Upper lobe of left lung (tissue), 6 donors: Measurements from ENCODE around the gene CALML6. TPM values are rescaled to one million over a fixed set of nuclear protein-coding genes. Genes with fewer than 3 reads are reported as not detected.

ENCODE experiments used
- ATAC-seq, 2 donors: fragments of 200-7000 bp; cut with Tn5 transposase; one replicate each; pipeline ENCODE4 v1.9.1; 2022; ENCODE audit warnings: mild to moderate bottlenecking in 2 of 2, moderate library complexity in 2 of 2; ENCODE audit not compliant: low FRiP score in 2 of 2
- DNase-seq, 2 donors: peaks; one replicate each; pipeline ENCODE4 v3.0.0-alpha.2; 2019 to 2020
- H3K27ac ChIP-seq, 4 donors: fragments of 200-600 bp; sonication (generic); one replicate each; pipeline ENCODE4 v1.5.1; 2016 to 2019
- H3K27me3 ChIP-seq, 4 donors: fragments of 200-600 bp; sonication (generic); one replicate each; pipeline ENCODE4 v1.5.1; 2017 to 2019
- H3K36me3 ChIP-seq, 4 donors: fragments of 200-600 bp; sonication (generic); one replicate each; pipeline ENCODE4 v1.5.1; 2016 to 2019
- H3K4me1 ChIP-seq, 4 donors: fragments of 200-600 bp; sonication (generic); one replicate each; pipeline ENCODE4 v1.5.1; 2018 to 2019
- H3K4me3 ChIP-seq, 4 donors: fragments of 200-600 bp; sonication (generic); one replicate each; pipeline ENCODE4 v1.5.1; 2017 to 2019; ENCODE audit warnings: mild to moderate bottlenecking in 2 of 4, moderate library complexity in 1 of 4
- H3K9me3 ChIP-seq, 4 donors: fragments of 200-600 bp; sonication (generic); one replicate each; pipeline ENCODE4 v1.5.1; 2018 to 2019
- EP300 ChIP-seq, 4 donors: sonication (generic); formaldehyde crosslinking; IDR thresholded peaks; one replicate each; pipeline ENCODE4 v1.5.1; 2017; ENCODE audit warnings: antibody characterized with exemption in 4 of 4, control low read depth in 2 of 4
- POLR2A ChIP-seq, 4 donors: fragments of 450-650 bp; IDR thresholded peaks; one replicate each; pipeline ENCODE4 v1.5.1; 2016 to 2017; ENCODE audit warnings: antibody characterized with exemption in 4 of 4, mild to moderate bottlenecking in 2 of 4
- POLR2AphosphoS5 ChIP-seq, 2 donors: sonication (generic); formaldehyde crosslinking; IDR thresholded peaks; one replicate each; pipeline ENCODE4 v1.5.1; 2017; ENCODE audit warnings: antibody characterized with exemption in 2 of 2
- WGBS, 2 donors: methylation state at CpG; one replicate each; pipeline ENCODE4 v1.1.5; 2017 to 2018; 5-methylcytosine and 5-hydroxymethylcytosine counted together
- total RNA-seq, 6 donors: library from RNA; depleted of rRNA in 4 of 6; stranded (reverse); fragments of >200 nt in 4 of 6; gene quantifications; one replicate each; pipeline versions ENCODE4 v1.1.0 to v1.2.1, GENCODE V29; 2016 to 2021
- TF ChIP-seq, protein P1 (sequence below), 6 experiments: fragments of 450-650 bp in 4 of 6; fragments of 200-600 bp in 2 of 6; sonication (generic) in 2 of 6; IDR thresholded peaks; one replicate each; pipeline ENCODE4 v1.5.1; 2016 to 2019; ENCODE audit warnings: antibody characterized with exemption in 6 of 6
- donor health status: DM: no; HTN: no; CAD: no; lungs with moderate emphysema.
- donor health status: DM: no; HTN: yes; CAD: no; lungs with severe emphysema.

The CALML6 gene
- total RNA-seq, 6 donors from 2014 or later = 0.37 to 0.57 (median 0.39) TPM; not detected in 3

DNA sequence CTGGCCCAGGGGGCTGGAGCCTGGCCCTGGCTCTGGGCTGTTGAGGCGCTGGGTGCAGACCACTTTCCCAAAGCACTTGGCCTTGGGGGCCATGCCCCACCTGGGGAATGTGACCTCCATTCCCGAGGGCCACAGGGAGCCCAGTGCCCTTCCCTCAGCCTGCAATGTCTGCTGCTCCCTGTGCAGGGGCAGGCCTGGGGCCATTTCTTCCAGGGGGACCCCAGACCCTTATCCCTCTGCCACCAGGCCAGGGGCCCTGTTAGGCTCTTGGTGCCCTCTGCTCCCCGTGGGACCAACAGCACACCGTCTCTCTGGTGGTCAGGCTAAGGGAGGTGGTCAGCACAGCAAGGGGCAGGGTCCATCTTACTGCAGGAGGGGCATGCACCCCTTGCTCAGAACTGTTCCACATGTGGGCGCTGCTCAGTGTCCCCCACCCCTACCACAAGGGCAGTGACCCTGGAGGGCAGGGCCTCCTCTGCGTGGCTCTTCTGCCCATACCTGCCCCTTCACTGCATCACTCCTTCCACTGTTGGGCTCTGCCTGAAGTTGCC lies 5.1 kb downstream of the CALML6 start:
- peaks cover 14 to 26% (median 16%) of the 10 kb centered on the region in 4 donors for H3K4me1 ChIP-seq
- H3K4me3 ChIP-seq = peak overlapping the region in 2 of 4 donors; percentile 59 to 60
- no peak for TF ChIP-seq EP300 (IDR thresholded peaks at IDR 0.05)
- TF ChIP-seq POLR2AphosphoS5 (IDR thresholded peaks at IDR 0.05) = no peak
- TF ChIP-seq, protein P1, sequence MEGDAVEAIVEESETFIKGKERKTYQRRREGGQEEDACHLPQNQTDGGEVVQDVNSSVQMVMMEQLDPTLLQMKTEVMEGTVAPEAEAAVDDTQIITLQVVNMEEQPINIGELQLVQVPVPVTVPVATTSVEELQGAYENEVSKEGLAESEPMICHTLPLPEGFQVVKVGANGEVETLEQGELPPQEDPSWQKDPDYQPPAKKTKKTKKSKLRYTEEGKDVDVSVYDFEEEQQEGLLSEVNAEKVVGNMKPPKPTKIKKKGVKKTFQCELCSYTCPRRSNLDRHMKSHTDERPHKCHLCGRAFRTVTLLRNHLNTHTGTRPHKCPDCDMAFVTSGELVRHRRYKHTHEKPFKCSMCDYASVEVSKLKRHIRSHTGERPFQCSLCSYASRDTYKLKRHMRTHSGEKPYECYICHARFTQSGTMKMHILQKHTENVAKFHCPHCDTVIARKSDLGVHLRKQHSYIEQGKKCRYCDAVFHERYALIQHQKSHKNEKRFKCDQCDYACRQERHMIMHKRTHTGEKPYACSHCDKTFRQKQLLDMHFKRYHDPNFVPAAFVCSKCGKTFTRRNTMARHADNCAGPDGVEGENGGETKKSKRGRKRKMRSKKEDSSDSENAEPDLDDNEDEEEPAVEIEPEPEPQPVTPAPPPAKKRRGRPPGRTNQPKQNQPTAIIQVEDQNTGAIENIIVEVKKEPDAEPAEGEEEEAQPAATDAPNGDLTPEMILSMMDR (IDR thresholded peaks at IDR 0.05) = no peak
- no peak for TF ChIP-seq POLR2A (IDR thresholded peaks at IDR 0.05)
- no peaks in the 10 kb centered on the region for H3K9me3 ChIP-seq
- DNase-seq (no peak), ATAC-seq (no peak)
- peak overlapping the region in 3 of 4 donors; percentile 64 to 76 (median 72) for H3K27ac ChIP-seq
- H3K36me3 ChIP-seq = no peaks in the 10 kb centered on the region
- no peaks in the 10 kb centered on the region for H3K27me3 ChIP-seq
- 87 to 92% methylated on average over 2 to 4 of the region's 6 CpGs for WGBS, 2 donors

DNA sequence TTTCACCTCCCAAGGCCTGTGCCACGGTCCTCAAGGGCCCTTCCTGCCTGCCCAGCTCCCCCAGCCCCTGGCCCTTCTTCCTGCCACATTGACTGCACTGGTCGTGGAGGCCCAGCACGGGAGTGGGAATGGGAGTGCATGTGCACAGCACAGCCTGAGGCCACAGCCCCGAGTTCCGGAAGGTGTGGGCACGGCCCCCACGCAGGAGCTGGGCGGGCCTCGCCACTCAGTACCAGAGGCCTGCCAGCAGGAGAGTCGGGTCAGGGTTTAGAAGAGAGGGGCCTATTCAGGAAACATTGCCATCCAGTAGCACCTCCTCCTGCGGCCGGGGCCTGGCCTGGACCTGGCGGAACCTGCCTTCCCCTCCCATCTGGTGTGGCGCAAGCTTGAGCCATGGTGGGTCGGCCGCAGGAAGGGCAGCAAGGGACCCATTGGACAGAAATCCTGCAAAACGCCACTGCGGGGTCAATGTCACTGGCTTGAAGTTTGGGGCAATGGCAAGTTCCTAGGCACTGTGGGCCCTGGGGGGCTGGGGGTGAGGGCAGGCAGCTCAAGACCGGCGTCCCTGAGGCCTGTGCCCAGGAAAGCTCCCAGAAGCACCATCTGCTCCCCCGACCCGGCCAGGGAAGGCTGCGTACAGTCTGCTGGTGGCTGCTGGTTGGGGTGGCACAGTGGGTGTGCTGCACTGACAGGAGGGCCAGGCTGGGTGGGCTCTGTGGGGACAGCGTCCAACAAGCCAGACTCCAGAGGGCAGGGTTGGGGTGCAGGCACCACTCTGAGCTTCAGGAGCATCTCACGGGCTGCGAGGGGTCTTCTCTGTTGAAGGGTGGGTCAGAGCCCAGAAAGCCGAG lies 5.8 kb downstream of the CALML6 start:
- TF ChIP-seq POLR2A (IDR thresholded peaks at IDR 0.05) (no peak), POLR2AphosphoS5 (IDR thresholded peaks at IDR 0.05) (no peak), EP300 (IDR thresholded peaks at IDR 0.05) (no peak)
- TF ChIP-seq, protein P1 (IDR thresholded peaks at IDR 0.05) = no peak
- H3K4me1 ChIP-seq = peaks cover 14 to 26% (median 16%) of the 10 kb centered on the region in 4 donors
- DNase-seq (peak in 1 of 2 donors; percentile 84), ATAC-seq (no peak)
- no peak overlapping the region for H3K4me3 ChIP-seq
- H3K27ac ChIP-seq = peak overlapping the region in 1 of 4 donors; percentile 72
- no peaks in the 10 kb centered on the region for H3K27me3 ChIP-seq
- H3K9me3 ChIP-seq = no peaks in the 10 kb centered on the region
- H3K36me3 ChIP-seq = no peaks in the 10 kb centered on the region
- WGBS, 2 donors = 85 to 91% methylated on average over 8 to 24 of the region's 27 CpGs

DNA sequence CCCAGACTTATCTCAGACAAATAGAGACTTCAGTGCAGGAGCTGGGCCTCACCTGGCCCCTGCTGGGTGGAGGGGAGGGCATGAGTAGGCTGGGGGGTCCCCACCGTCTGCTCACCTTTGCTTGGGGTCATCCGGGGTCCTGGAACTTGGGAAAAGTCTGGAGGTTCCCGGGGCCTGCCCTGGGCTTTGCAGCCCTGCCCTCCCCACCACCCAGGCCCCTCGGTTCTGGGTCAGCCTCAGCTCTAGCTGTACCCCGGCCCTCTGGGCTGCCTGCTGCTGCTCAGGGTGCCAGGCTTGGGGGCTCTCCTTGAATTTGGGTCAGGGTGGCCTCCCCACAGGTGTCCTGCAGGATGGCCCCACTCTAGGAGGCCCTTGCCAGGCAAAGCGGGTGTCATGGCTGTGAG lies 6.4 kb downstream of the CALML6 start:
- Histone ChIP-seq H3K9me3 (no peaks in the 10 kb centered on the region), H3K36me3 (no peaks in the 10 kb centered on the region), H3K4me3 (no peak overlapping the region), H3K4me1 (peaks cover 14 to 26% (median 16%) of the 10 kb centered on the region in 4 donors), H3K27me3 (no peaks in the 10 kb centered on the region), H3K27ac (no peak overlapping the region)
- ATAC-seq = no peak
- DNase-seq = peak in 1 of 2 donors; percentile 50
- TF ChIP-seq, protein P1 (IDR thresholded peaks at IDR 0.05) = no peak
- TF ChIP-seq POLR2A (IDR thresholded peaks at IDR 0.05) (no peak), POLR2AphosphoS5 (IDR thresholded peaks at IDR 0.05) (no peak), EP300 (IDR thresholded peaks at IDR 0.05) (no peak)
- WGBS, 2 donors = 85 to 100% methylated on average over 1 to 6 of the region's 6 CpGs

DNA sequence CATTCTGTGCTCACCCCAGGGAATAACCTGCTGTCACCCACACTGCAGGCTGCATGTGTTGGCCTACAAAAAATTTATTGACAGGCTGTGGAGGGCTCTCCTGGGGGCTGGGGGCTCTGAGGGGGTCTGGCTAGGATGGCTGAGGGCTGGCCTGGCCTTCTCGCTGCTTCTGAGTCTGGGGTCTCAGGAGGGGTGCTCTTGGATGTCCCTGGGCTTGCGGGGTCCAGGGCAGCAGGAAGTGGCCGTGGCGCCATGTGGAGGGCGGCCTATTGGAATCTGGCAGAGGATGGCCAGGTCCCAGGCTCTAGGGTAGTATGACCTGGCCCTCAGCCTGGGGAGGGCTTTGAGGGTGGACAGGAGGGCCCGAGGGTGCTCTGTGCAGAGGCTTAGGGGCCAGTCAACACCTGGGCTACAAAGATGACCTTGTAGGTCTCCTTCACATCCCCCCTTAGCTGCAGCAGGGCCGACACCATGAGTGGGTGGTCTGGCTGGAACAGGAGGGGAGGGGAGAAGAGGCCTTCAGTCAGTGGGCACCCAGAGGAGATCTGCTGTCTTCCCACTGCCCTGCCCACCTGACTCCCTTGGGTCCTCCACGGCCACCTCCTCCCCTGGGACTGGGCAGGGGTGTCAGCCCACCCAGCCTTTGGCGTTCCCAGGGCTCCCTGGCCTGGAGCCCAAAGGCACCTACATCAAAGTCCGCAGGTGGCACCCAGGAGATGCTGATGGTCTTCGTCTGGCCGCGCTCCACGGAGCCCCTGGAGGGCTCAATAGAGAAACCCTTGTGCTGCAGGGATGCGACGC lies 7.0 kb downstream of the CALML6 start:
- ATAC-seq (no peak), DNase-seq (peak in 1 of 2 donors; percentile 62)
- Histone ChIP-seq H3K9me3 (no peaks in the 10 kb centered on the region), H3K4me3 (no peak overlapping the region), H3K36me3 (no peaks in the 10 kb centered on the region), H3K27ac (no peak overlapping the region), H3K27me3 (no peaks in the 10 kb centered on the region), H3K4me1 (peaks cover 15 to 26% (median 17%) of the 10 kb centered on the region in 4 donors)
- WGBS, 2 donors = 86 to 98% methylated on average over 7 to 16 of the region's 16 CpGs
- no peak for TF ChIP-seq POLR2A (IDR thresholded peaks at IDR 0.05)
- TF ChIP-seq, protein P1 (IDR thresholded peaks at IDR 0.05) = no peak
- no peak for TF ChIP-seq EP300 (IDR thresholded peaks at IDR 0.05)
- TF ChIP-seq POLR2AphosphoS5 (IDR thresholded peaks at IDR 0.05) = no peak
